Measurements from ENCODE around the gene MYO18A.
"Not testable (repeated sequence)": the region's sequence is repeated elsewhere in the genome, so short reads cannot be mapped to it uniquely, and the experiment has no call there.

MYO18A gene, protein sequence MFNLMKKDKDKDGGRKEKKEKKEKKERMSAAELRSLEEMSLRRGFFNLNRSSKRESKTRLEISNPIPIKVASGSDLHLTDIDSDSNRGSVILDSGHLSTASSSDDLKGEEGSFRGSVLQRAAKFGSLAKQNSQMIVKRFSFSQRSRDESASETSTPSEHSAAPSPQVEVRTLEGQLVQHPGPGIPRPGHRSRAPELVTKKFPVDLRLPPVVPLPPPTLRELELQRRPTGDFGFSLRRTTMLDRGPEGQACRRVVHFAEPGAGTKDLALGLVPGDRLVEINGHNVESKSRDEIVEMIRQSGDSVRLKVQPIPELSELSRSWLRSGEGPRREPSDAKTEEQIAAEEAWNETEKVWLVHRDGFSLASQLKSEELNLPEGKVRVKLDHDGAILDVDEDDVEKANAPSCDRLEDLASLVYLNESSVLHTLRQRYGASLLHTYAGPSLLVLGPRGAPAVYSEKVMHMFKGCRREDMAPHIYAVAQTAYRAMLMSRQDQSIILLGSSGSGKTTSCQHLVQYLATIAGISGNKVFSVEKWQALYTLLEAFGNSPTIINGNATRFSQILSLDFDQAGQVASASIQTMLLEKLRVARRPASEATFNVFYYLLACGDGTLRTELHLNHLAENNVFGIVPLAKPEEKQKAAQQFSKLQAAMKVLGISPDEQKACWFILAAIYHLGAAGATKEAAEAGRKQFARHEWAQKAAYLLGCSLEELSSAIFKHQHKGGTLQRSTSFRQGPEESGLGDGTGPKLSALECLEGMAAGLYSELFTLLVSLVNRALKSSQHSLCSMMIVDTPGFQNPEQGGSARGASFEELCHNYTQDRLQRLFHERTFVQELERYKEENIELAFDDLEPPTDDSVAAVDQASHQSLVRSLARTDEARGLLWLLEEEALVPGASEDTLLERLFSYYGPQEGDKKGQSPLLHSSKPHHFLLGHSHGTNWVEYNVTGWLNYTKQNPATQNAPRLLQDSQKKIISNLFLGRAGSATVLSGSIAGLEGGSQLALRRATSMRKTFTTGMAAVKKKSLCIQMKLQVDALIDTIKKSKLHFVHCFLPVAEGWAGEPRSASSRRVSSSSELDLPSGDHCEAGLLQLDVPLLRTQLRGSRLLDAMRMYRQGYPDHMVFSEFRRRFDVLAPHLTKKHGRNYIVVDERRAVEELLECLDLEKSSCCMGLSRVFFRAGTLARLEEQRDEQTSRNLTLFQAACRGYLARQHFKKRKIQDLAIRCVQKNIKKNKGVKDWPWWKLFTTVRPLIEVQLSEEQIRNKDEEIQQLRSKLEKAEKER (N-terminal part only)

DNA sequence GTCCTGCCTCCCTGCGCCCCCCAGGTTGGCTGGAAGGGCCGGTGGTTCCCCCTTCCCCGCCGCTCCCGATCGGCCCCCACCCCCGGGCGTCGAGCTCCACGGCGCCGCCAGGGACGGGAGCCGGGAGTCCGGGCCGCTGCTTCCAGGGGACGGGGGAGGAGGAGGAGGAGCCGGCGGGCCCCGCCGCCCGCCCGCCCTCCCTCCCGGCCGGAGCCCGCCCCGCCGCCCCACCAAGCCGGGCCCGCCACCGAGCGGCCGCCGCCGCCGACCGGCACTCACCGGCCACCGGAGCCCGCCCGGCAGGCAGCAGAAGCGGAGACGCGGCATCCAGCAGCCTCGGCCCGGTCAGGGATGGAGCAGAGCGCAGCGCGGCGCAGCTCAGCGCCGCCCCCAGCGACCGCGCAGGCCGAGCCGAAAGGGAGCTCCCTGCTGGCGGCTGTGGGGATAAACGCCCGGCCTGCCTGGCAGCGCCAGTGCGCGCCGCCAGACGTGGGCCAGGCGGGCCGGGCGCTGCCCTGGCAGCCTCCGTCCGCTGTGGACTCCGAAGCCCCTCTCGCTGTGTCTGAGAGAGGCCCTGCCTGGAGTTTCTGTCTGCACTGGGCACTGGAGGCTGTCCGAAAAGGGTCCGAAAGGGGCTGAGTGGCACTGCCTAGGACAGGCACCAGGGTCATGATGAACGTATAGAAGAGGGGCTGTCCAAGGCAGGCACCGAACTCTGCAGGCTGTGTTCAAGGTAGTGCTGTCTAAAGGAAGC is at the start of gene MYO18A:
Gene MYO18A, minus strand, starts transcription at position 365 of the 754 bp plus-strand sequence. CDS start 13,458 bp downstream, outside the sequence.
- DNase-seq (ENCODE audit: low read depth, low spot score): peak; percentile 45

DNA sequence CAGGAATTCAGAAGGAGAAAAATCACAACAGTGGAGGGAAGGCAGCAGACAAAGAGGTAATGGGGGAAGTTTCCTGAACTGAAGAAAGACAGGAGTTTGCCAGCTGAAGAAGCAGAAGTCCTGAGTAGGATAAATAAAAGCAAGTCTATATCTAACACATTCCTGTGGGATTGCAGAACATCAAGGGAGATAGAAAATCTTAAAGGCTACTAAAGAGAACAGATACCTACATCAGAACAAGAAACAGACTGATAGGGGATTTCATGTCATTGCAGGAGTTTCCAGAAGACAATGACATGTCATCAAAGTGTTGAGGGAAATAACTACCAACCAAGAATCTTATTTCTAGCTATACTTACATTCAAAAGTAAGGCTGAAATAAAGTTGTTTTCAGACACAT is 45.2 kb upstream of the MYO18A start:
- no peak for DNase-seq (ENCODE audit: low read depth, low spot score)

DNA sequence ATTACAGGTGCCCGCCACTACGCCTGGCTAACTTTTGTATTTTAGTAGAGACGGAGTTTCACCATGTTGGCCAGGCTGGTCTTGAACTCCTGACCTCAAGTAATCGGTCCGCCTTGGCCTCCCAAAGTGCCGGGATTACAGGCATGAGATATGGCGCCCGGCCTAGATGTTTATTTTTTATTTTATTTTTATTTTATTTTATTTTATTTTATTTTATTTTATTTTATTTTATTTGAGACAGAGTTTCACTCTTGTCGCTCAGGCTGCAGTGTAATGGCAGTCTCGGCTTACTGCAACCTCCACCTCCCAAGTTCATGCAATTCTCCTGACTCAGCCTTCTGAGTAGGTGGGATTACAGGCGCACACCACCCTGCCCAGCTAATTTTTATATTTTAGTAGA is 41.1 kb upstream of the MYO18A start:
- DNase-seq (ENCODE audit: low read depth, low spot score): not testable (repeated sequence)

DNA sequence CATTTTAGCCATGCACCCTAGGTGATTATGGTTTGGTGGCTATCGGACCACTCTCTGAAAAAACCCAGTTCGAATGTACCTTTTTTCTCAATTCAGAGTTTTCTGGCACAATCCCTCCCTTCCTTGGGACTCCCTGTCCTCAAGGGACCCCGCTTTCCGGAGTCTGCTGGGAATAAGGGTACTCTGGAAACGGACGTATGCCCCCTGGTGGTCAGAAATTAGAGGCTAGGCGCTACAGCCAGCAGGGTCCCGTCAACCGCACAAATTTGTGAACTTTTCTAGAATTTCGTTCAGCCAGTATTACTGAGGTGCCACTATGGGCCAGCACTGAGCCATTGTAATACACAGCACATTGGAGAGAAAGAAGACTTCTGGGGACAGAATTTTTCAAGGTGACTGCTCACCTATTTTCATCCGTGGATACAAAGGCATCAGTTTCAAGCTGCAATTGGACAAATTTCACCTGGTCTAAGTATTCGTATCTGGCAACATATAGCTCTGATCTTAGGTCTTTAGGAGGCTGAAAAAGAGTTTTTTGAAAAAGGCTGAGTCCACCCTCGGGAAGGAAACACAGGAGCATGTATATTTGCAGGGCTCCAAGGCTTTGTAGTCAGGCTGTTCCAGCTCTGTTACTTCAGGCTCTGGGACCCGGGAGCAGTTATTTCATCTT is 39.3 kb upstream of the MYO18A start:
- DNase-seq (ENCODE audit: low read depth, low spot score): peak; percentile 48

DNA sequence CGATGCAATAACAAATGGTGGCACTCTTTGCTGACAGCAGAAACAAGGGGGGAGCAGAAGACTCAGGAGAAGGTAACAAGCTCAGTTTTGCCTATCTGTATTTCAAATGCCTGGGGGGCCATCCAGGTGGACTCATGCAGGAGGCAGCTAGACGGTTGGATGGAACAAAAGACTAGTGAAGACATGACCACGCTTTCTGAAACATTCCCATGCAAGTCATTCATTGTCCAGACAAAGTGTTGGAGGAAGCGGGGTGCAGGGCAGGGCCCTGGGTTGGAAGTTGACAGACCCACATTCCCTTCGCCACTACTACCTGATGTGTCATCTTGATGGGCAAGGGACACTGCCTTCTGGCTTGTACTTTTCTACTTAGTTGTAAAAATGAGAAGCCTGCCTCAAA is 36.7 kb upstream of the MYO18A start:
- DNase-seq (ENCODE audit: low read depth, low spot score): no peak

DNA sequence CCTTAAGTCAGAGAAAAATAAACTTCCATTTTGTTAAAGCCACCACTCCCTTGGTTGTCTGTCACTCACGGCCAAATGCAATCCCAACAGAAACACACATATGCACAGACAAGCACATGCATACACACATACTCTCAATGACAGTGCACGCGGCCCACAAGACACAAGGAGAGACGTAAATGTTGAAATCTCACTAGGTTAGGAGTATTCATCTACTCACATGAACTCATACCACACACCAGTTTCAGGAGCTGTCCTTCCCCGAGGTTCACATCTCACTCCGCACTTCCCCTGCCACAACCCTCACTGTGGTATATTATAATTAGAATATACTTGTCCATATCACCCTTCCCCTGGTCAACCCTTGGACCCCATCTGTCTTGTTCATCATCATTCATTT is 36.0 kb upstream of the MYO18A start:
- no peak for DNase-seq (ENCODE audit: low read depth, low spot score)

DNA sequence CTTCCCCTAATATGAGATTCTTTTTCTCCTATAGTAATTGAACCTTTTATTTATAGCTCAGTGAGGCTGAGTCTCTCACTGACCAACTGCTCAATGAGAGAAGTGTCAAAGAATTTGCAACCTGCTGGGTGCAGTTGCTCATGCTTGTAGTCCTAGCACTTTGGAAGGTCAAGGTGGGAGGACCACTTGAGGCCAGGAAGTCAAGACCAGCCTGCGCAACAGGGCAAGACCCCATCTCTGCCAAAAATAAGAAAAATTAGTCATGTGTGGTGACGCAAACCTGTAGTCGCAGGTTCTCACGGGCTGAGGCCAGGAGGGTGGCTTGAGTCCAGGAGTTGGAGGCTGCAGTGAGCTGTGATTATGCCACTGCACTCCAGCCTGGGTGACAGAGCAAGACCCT is 35.5 kb upstream of the MYO18A start:
- no peak for DNase-seq (ENCODE audit: low read depth, low spot score)

DNA sequence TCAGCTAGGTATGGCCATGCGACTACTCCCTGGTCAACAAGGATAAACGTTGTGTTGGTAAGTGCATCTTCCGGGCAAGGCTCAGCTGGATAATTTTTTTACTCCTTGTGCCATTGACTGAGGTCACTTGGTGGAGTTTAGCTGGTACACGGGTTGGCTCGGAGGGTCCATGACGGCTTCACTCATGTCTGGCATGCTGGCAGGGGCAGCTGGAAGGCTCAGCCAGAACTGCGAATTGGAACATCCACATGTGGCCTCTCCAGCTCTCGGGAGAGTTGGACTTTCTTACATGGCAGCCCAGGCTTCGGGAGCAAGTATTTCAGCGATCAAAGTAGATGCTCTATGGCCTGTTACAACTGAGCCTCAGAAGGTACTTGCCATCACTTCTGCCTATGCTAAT is 35.0 kb upstream of the MYO18A start:
- DNase-seq (ENCODE audit: low read depth, low spot score): no peak

DNA sequence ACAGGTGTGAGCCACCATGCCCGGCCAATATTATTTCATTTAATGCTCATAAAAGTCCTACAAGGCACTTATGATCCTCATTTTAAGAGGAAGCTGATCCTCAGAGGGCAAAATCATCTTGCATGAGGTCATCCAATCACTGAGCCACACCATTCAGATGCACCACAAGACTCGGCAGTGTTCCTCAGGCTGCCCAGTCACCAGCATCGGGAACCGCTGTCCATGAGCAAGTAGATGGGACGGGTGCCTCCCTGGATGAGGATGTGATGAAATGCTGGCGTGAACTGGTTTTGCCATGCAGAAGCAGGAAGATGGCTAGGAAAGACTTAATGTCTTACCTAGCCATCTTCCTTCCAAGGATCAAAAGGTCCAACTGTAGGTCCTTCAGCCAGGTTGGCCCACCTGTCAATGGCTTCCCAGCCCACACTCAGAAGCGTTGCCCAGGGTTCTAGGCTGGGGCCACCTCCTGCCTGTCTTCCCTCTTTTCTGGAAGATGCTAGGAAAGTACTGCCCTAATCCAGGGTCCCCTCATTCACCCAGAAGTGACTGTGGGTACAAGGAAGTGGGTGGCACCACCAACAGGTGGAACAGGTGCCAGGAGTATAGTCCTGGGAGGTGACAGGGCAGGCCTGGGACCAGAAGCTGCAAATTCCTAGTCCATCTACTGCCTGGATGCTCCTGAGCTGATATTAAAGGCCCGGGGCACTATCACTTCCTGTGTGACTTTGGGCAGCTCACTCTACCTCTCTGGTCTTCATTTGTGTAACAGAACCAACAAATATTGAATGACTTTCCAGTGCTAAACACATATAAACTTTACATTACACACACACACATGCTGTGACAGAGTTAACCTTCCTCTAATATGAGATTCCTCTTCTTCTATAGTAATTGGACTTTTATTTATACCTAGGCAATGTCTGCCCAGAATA is 34.3 kb upstream of the MYO18A start:
- no peak for DNase-seq (ENCODE audit: low read depth, low spot score)

DNA sequence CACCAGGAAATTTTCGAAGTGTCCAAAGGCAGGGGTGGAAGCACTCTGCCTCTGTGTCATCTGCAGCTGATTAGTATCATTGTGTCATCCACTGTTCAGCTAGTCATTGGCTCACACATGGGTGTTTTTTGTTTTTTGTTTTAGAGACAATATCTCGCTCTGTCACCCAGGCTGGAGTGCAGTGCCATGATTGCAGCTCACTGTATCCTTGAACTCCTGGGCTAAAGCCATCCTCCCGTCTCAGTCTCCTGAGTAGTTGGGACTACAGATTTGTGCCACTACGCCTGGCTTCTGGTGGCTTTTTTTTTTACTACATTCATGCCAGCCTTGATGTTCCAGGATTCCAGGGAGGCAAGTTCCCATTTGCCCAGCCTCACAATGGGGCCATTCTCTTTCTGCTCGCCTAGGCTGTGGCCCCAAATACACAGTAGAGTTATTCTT is 32.5 kb upstream of the MYO18A start:
- DNase-seq (ENCODE audit: low read depth, low spot score): no peak

DNA sequence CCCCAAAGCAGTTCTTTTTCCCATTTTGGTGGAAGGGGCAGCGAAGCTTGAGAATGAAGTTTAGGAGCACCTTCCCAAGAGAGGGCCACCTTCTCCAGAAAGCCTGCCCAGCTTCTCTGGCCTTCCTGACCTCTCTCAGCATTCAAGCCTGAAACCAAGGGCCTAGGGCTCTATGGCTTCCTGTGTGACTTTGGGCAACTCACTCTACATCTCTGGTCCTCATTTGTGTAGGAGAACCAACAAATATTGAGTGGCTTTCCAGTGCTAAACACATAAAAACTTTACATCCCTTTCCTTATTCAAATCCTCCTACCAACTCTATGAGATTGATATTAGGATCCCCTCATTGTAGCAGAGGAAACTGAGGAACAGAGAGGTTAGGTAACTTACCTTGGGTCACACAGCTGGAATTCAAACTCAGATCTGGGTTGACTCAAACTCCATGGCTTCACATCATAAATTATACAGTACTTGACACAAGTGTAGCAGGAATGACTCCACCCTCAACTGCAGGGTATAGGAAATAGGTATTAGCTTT is 32.0 kb upstream of the MYO18A start:
- no peak for DNase-seq (ENCODE audit: low read depth, low spot score)

DNA sequence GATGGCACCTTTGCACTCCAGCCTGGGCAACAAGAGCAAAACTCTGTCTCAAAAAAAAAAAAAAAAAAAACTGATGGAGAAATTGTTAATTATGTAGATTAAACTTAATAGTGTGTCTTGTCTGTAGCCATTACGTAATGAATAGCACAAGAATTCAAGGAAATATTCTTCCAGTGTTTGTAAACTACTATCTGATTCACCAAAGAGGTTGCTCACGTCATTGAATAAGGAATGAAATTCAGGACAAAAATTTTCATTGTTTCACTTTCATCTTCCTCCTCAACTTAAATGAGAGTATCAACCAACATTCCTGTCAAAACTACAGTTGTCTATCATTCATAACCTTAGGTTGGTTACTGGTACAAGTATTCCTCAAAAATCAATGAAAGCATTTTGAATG is 30.7 kb upstream of the MYO18A start:
- DNase-seq (ENCODE audit: low read depth, low spot score): no peak

DNA sequence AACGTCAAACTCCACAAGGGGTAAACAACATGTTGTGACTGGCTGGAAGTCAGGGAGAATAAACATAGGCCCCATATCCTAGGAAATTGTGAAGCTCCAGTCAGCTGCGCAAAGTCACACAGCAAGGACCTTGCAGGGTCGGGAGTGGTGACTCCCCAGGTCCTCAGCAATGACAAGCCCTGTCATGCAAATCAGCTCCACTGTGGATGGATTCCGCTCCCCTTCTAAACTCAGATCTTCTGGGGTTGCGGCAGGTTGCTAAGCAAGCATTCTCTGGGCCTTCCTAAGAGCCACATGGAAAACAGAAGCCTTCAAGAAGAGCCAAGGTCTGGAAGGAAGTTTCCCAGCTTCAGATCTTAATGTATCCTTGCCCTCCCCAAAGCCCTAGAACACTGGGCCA is 28.9 kb upstream of the MYO18A start:
- no peak for DNase-seq (ENCODE audit: low read depth, low spot score)

DNA sequence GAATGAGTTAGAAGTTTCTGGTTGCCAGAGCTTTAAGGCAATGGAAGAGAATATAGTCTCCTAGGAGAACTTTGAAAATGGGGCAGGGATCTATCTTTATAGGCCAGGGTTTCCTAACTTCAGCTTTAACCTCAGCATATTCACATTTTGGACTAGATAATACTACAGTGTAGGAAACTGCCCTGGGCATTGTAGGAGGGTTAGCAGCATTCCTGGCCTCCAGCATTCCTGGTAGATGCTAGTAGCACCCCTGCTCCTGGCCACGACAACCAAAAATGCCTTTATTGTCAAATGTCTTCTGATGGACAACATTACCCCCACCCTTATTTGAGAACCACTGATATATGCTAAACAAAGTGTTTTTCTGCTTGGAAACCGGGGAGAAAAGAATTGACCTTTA is 27.8 kb upstream of the MYO18A start:
- no peak for DNase-seq (ENCODE audit: low read depth, low spot score)

DNA sequence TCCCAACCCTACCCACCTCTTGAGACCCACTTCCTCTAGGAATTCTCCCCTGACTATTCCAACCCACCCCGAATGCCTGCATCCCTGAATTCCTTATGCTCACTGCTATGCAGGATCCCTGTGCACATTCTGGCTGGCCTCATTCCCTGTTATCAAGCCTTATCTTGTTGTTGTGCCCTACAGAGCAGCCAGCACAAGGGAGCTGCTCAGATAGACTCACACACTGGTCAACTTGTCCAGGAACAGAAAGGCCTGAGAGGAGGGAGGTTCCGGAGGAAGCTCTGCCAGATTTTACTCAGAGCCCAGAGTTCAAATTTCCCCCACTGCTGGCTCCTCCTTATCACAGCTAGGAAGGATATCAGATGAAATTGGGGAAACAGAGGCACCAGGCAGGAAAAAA is 24.8 kb upstream of the MYO18A start:
- DNase-seq (ENCODE audit: low read depth, low spot score): no peak

DNA sequence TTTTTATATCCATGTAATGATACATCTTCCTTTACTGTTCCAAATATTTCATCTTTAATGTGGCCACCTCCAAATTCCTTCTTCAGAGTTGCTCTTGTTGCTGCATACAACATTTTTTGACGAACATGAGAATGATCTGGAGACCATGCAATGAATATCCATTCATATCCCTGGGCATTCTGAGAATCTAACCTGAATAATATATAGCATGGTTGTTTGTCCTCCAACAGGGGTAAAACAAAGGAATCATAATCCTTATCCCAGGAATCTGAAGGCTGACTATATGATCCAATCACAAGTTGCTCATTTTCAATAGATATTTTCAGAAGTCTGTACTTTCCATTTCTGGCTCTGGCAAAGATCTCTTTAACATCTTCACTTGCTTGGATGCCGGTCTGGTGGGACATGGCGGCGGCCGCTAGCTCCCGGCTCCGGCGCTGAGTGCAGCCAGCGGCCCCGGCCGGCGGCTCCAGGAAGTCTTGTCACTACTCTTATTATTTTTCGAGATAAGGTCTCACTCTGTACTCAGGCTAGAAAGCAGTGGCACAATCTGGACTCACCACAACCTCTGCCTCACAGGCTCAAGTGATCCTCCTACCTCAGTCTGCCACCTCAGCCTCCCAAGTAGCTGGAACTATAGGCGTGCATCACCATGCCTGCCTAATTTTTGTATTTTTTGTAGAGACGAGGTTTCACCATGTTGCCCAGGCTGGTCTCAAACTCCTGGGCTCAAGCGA is 24.0 kb upstream of the MYO18A start:
- not testable (repeated sequence) for DNase-seq (ENCODE audit: low read depth, low spot score)

DNA sequence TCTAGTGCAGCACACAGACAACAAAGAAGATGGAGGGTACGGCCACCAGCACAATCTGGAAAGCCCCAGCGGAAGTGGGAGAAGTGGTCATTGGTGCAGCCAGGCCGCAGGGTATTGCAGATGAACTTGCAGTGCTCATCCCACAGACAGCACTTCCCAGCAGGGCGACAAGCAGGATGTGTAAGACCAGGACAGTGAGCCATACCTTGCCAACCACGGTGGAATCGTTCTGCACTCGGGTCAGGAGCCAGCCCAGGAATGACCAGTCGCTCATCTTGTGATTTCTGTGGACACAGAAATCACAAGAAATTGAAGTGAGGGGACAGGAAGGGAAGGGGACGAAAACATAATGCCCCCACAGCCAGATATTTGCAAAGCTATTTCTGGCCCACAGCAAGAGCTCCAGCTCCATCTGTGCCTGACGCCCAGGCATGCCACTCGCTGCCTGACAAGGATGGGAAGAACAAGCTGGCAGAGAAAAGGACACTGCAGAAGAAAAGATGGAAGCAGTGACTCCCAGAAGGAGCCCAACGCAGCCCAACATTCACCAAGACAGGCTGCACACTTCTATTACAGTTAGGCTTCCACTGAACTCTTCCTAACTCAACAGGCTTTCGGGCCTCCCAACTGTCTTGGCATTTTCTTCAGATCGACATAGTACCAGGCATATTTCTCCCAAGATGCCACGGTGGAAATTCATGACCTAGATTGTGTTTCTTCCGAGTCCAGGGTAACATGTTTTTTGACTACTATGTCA is 17.5 kb upstream of the MYO18A start:
- DNase-seq (ENCODE audit: low read depth, low spot score): no peak

Data from activated naive CD8-positive, alpha-beta T cell treated with anti-CD3 and anti-CD28 coated beads, Interleukin-2, amount 50 U/mL, for 16 hours (primary cell).